Memory B cell (primary cell): Measurements from ENCODE around the gene MYH7B.

Source experiments
- ATAC-seq: fragments of 150-1000 bp; cut with Tn5 transposase; 2 replicates; pipeline ENCODE4 v1.10.0; 2021; ENCODE audit warnings: low read depth, mild to moderate bottlenecking, moderate library complexity
- DNase-seq, 2 donors: peaks; one replicate each; pipeline ENCODE4 v3.0.0; 2022; ENCODE audit warnings: low spot score in 2 of 2
- H3K27ac Mint-ChIP-seq: one replicate; pipeline ENCODE4 v1.8.0; 2022; ENCODE audit warnings: mild to moderate bottlenecking, moderate library complexity, mixed read lengths
- H3K27me3 Mint-ChIP-seq: one replicate; pipeline ENCODE4 v1.8.0; 2022; ENCODE audit warnings: mixed read lengths
- H3K36me3 Mint-ChIP-seq: one replicate; pipeline ENCODE4 v1.8.0; 2022; ENCODE audit warnings: mild to moderate bottlenecking, mixed read lengths
- H3K4me1 Mint-ChIP-seq: one replicate; pipeline ENCODE4 v1.8.0; 2022; ENCODE audit warnings: mixed read lengths
- H3K4me3 Mint-ChIP-seq: one replicate; pipeline ENCODE4 v1.8.0; 2022; ENCODE audit warnings: mild to moderate bottlenecking, moderate library complexity, mixed read lengths
- H3K9me3 Mint-ChIP-seq: one replicate; pipeline ENCODE4 v1.8.0; 2022; ENCODE audit warnings: mixed read lengths

The MYH7B gene

DNA sequence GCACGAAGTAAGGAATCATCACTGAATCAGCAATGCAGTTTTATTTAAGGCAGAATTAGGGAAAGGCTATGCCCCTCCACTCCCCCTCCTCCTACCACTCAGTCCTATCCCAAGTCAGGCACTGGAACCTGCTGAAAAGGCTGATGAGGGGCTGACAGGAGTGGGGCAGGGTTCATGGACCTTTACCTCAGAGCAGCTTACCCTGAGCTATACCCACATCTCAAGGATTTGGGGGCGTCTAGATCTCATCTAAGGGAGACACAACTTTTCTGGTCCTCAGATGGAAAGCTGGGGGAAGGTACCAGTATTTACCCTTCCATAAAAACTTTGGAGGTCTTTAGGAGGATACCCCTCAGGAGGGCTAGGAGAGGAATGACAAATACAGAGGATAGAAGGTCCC lies 27.3 kb upstream of the MYH7B start:
- Mint-ChIP-seq H3K27me3 (no peaks in the 10 kb centered on the region), H3K4me3 (no peak overlapping the region), H3K4me1 (no peaks in the 10 kb centered on the region), H3K27ac (no peak overlapping the region), H3K9me3 (no peaks in the 10 kb centered on the region), H3K36me3 (peaks cover 20% of the 10 kb centered on the region)
- ATAC-seq (no peak), DNase-seq (no peak)

DNA sequence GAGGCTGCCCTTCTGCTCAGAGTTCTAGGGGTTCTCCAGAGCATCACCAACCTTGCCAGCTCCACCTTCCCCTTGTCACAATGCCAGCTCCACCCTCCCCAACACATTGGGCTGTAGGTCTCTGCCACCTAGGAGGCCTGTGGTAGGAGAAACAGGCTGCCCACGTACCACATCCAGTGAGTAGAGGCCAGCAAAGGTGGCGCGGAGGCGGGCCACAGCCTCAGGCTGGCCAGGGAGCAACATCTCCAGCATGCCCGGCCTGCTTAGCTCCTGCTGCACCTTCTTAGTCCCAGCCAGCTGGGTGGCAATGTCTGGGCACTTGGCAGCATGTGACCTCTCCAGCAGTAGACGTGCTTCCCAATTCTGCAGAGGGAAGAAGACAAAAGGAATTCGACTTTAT lies 23.9 kb upstream of the MYH7B start:
- H3K9me3 Mint-ChIP-seq: no peaks in the 10 kb centered on the region
- no peak for ATAC-seq
- no peak overlapping the region for H3K27ac Mint-ChIP-seq
- no peak for DNase-seq
- H3K27me3 Mint-ChIP-seq: no peaks in the 10 kb centered on the region
- H3K4me1 Mint-ChIP-seq: no peaks in the 10 kb centered on the region
- H3K36me3 Mint-ChIP-seq: peaks cover 28% of the 10 kb centered on the region
- no peak overlapping the region for H3K4me3 Mint-ChIP-seq

DNA sequence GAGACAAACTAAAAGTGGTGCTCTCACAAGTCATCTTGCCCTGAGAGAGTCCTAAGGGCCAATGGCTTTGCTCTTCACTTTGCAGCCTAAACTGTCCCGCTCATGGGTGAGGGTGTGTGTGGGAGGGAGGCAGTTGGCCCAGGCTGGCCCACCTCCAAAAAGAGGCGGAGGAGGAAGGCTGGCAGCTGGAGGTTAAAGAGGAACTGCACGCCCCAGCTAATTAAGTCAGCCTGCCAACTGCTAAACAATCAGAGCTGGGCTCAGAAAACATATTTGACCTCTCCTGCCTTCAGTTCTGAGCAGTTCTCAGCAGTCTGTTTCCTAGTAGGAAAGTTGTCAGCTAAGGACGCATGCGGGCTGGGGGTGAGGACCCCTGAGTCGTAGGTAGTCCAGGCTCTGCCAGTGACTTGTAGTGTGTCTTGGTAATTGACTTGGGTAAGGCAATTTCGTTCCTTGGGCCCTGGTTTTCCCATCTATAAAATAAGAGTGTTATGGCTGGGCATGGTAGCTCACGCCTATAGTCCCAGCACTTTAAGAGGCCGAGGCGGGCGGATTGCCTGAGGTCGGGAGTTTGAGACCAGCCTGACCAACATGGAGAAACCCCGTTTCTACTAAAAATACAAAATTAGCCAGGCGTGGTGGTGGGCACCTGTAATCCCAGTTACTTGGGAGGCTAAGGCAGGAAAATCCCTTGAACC lies 17.1 kb upstream of the MYH7B start:
- no peak overlapping the region for H3K27ac Mint-ChIP-seq
- no peaks in the 10 kb centered on the region for H3K4me1 Mint-ChIP-seq
- peaks cover 17% of the 10 kb centered on the region for H3K36me3 Mint-ChIP-seq
- DNase-seq: no peak
- peak; percentile 43 for ATAC-seq
- H3K27me3 Mint-ChIP-seq: no peaks in the 10 kb centered on the region
- H3K4me3 Mint-ChIP-seq: no peak overlapping the region
- no peaks in the 10 kb centered on the region for H3K9me3 Mint-ChIP-seq

- no peak overlapping the region for H3K27ac Mint-ChIP-seq
- peaks cover 11% of the 10 kb centered on the region for H3K36me3 Mint-ChIP-seq
- no peak overlapping the region for H3K4me3 Mint-ChIP-seq
- DNase-seq: no peak
- no peaks in the 10 kb centered on the region for H3K4me1 Mint-ChIP-seq
- no peak for ATAC-seq
- no peaks in the 10 kb centered on the region for H3K9me3 Mint-ChIP-seq
- no peaks in the 10 kb centered on the region for H3K27me3 Mint-ChIP-seq
Observed at GRCh38 chr20:34940081-34940481, 15.6 kb upstream of the MYH7B start.

- Mint-ChIP-seq H3K27me3 (no peaks in the 10 kb centered on the region), H3K36me3 (peaks cover 12% of the 10 kb centered on the region), H3K4me3 (no peak overlapping the region), H3K4me1 (no peaks in the 10 kb centered on the region), H3K27ac (no peak overlapping the region), H3K9me3 (no peaks in the 10 kb centered on the region)
- DNase-seq (no peak), ATAC-seq (no peak)
Observed at GRCh38 chr20:34941226-34941625, 14.4 kb upstream of the MYH7B start.

GRCh38 chr20:34942301-34942700 lies 13.4 kb upstream of the MYH7B start:
- ATAC-seq (no peak), DNase-seq (no peak)
- H3K4me3 Mint-ChIP-seq: no peak overlapping the region
- peaks cover 10% of the 10 kb centered on the region for H3K36me3 Mint-ChIP-seq
- H3K27me3 Mint-ChIP-seq: no peaks in the 10 kb centered on the region
- H3K9me3 Mint-ChIP-seq: no peaks in the 10 kb centered on the region
- H3K27ac Mint-ChIP-seq: no peak overlapping the region
- H3K4me1 Mint-ChIP-seq: no peaks in the 10 kb centered on the region

DNA sequence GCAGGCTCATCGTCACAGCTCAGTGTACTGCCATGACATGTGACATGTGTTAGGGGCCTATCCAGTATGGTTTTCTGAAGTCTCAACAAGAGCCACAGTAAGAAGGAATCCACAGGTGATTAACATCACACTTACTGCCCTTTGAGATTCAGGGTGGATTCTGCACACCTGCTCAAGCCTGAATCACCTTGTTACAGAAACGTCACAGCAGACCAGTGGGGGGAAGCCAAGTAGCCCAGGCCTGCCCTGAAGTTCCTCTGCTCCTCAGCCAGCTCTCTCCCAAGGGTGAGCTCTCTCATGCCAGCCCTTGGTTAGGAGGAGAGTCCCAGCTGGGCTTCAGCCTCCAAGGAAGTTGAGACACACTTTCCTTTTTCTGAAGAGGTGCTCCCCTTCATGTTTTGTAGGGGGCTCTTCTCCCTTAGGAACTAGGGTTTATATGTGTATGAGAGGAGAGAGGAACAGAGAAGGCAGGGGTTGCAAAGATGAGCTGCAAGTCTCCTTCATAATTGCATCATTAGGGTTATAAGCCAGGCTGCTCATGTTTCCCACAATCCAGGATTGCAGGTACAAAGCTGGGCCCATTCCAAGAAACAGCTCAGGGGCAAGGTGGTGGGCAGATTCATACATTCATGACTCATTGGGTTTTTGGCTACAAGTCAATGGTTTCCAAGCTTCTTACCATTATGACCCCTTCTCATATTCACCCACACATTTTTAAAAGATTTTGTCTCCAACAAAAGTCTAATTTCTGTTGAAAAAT lies 11.7 kb upstream of the MYH7B start:
- no peaks in the 10 kb centered on the region for H3K4me1 Mint-ChIP-seq
- no peaks in the 10 kb centered on the region for H3K27me3 Mint-ChIP-seq
- H3K4me3 Mint-ChIP-seq: no peak overlapping the region
- H3K36me3 Mint-ChIP-seq: peaks cover 7% of the 10 kb centered on the region
- ATAC-seq: no peak
- no peak for DNase-seq
- no peaks in the 10 kb centered on the region for H3K9me3 Mint-ChIP-seq
- H3K27ac Mint-ChIP-seq: no peak overlapping the region

- Mint-ChIP-seq H3K27me3 (no peaks in the 10 kb centered on the region), H3K4me3 (no peak overlapping the region), H3K4me1 (no peaks in the 10 kb centered on the region), H3K36me3 (peaks cover 13% of the 10 kb centered on the region), H3K27ac (no peak overlapping the region), H3K9me3 (no peaks in the 10 kb centered on the region)
- no peak for DNase-seq
- no peak for ATAC-seq
Observed at GRCh38 chr20:34945315-34946077, 10.2 kb upstream of the MYH7B start.

- Mint-ChIP-seq H3K9me3 (no peaks in the 10 kb centered on the region), H3K4me3 (no peak overlapping the region), H3K27me3 (no peaks in the 10 kb centered on the region), H3K27ac (no peak overlapping the region), H3K36me3 (peaks cover 10% of the 10 kb centered on the region), H3K4me1 (peaks cover 3% of the 10 kb centered on the region)
- no peak for DNase-seq
- no peak for ATAC-seq
Observed at GRCh38 chr20:34946661-34947060, 9.0 kb upstream of the MYH7B start.

GRCh38 chr20:34947336-34947735 lies 8.3 kb upstream of the MYH7B start:
- ATAC-seq (no peak), DNase-seq (no peak)
- H3K4me3 Mint-ChIP-seq: no peak overlapping the region
- H3K27me3 Mint-ChIP-seq: no peaks in the 10 kb centered on the region
- H3K9me3 Mint-ChIP-seq: no peaks in the 10 kb centered on the region
- peaks cover 10% of the 10 kb centered on the region for H3K36me3 Mint-ChIP-seq
- peaks cover 3% of the 10 kb centered on the region for H3K4me1 Mint-ChIP-seq
- H3K27ac Mint-ChIP-seq: no peak overlapping the region

DNA sequence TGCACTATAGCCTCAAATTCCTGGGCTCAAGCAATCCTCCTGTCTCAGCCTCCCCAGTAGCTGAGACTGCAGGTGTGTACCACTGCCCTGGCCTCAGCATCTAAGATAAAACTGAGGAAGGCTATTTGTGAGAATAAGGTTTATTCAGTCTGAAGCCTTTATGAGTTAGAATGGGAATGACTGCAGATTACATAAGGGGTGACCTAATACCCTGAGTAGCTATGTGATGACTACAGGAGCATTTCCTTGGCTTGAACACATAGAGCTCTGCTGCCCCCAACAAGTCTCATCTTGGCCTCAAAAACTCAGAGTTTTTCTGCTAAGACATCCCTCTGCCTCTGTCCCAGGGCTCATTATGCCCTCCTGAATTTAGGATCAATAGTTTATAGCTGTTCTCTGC lies 7.6 kb upstream of the MYH7B start:
- ATAC-seq (no peak), DNase-seq (no peak)
- H3K36me3 Mint-ChIP-seq: peaks cover 10% of the 10 kb centered on the region
- H3K4me1 Mint-ChIP-seq: peaks cover 3% of the 10 kb centered on the region
- no peaks in the 10 kb centered on the region for H3K27me3 Mint-ChIP-seq
- H3K4me3 Mint-ChIP-seq: no peak overlapping the region
- H3K27ac Mint-ChIP-seq: no peak overlapping the region
- H3K9me3 Mint-ChIP-seq: no peaks in the 10 kb centered on the region

GRCh38 chr20:34949120-34949519 lies 6.5 kb upstream of the MYH7B start:
- Mint-ChIP-seq H3K4me1 (peaks cover 3% of the 10 kb centered on the region), H3K36me3 (peaks cover 10% of the 10 kb centered on the region), H3K27me3 (no peaks in the 10 kb centered on the region), H3K9me3 (no peaks in the 10 kb centered on the region), H3K4me3 (no peak overlapping the region), H3K27ac (no peak overlapping the region)
- ATAC-seq (no peak), DNase-seq (no peak)

DNA sequence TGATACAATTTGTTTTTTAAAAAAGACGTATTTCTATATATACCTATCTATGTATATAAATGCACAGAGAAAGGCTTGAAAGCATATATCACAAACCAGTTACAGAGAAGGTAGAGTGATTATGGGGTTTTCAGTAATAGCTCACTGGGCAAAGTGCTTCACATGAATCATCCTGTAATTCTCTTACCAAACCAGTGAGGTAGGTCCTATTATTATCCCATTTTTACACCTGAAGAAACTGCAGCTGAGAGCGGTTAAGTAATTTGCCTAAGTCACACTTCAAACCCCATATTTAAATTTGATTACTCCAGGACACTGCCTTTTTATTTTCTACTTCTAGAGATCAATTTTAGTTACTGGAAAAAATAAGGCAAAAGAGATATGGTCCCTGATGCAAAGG lies 4.4 kb upstream of the MYH7B start:
- H3K4me1 Mint-ChIP-seq: peaks cover 17% of the 10 kb centered on the region
- no peak for ATAC-seq
- H3K9me3 Mint-ChIP-seq: no peaks in the 10 kb centered on the region
- H3K27me3 Mint-ChIP-seq: no peaks in the 10 kb centered on the region
- no peak overlapping the region for H3K4me3 Mint-ChIP-seq
- no peak for DNase-seq
- H3K27ac Mint-ChIP-seq: no peak overlapping the region
- H3K36me3 Mint-ChIP-seq: peaks cover 6% of the 10 kb centered on the region

- ATAC-seq: no peak
Observed at GRCh38 chr20:34951652-34952051, 4.0 kb upstream of the MYH7B start.

More at GRCh38 chr20:34951652-34952051, 4.0 kb upstream of the MYH7B start:
- no peaks in the 10 kb centered on the region for H3K9me3 Mint-ChIP-seq
- no peak overlapping the region for H3K4me3 Mint-ChIP-seq
- H3K4me1 Mint-ChIP-seq: peaks cover 21% of the 10 kb centered on the region
- peaks cover 6% of the 10 kb centered on the region for H3K36me3 Mint-ChIP-seq
- H3K27me3 Mint-ChIP-seq: no peaks in the 10 kb centered on the region
- H3K27ac Mint-ChIP-seq: no peak overlapping the region
- DNase-seq: no peak
